M059J (cell line): ENCODE results near the gene LAMTOR1. TPM values are rescaled to one million over a fixed set of nuclear protein-coding genes. Genes with fewer than 3 reads are reported as not detected.

ENCODE experiments used
- total RNA-seq: library from RNA; depleted of rRNA; stranded (reverse); fragments of >200 nt; shearing (Covaris generic); gene quantifications from 2 replicates; pipeline ENCODE4 v1.2.3, GENCODE V29; 2014; rRNA removed

The LAMTOR1 gene
- total RNA-seq, 1 experiment from 2014 or later = 114 TPM

Other genes starting within 250 kb of the LAMTOR1 start
- not detected in 2 replicates for gene DEFB131B, start 224.8 kb downstream of the LAMTOR1 start, total RNA-seq
- 2.8 and 10.8 TPM in 2 replicates for gene XNDC1N, start 174.7 kb downstream of the LAMTOR1 start, total RNA-seq
- gene RNF121, start 174.3 kb downstream of the LAMTOR1 start, total RNA-seq = 30.8 and 33.4 TPM in 2 replicates
- 2.2 and 2.6 TPM in 2 replicates for gene IL18BP, start 104.4 kb downstream of the LAMTOR1 start, total RNA-seq
- gene NUMA1, start 22.8 kb downstream of the LAMTOR1 start, total RNA-seq = 126 and 138 TPM in 2 replicates
- gene LRRC51, start 22.4 kb downstream of the LAMTOR1 start, total RNA-seq = 4.8 and 5.2 TPM in 2 replicates
- not detected in 2 replicates for gene TOMT, start 2.6 kb upstream of the LAMTOR1 start, total RNA-seq
- gene ANAPC15, start 9.4 kb upstream of the LAMTOR1 start, total RNA-seq = 36.3 and 40.1 TPM in 2 replicates
- 0.17 and 1.4 TPM in 2 replicates for gene FOLR3, start 32.4 kb upstream of the LAMTOR1 start, total RNA-seq
- 1.4 and 2.8 TPM in 2 replicates for gene FOLR1, start 88.8 kb upstream of the LAMTOR1 start, total RNA-seq
- not detected in 2 replicates for gene FOLR2, start 113.5 kb upstream of the LAMTOR1 start, total RNA-seq
- 31.8 and 55.5 TPM in 2 replicates for gene INPPL1, start 121.5 kb upstream of the LAMTOR1 start, total RNA-seq
- not detected in 2 replicates for gene PHOX2A, start 140.9 kb upstream of the LAMTOR1 start, total RNA-seq